ENCODE results near the gene PGAP6. TPM values are rescaled to one million over a fixed set of nuclear protein-coding genes. Genes with fewer than 3 reads are reported as not detected.

The PGAP6 gene
- 55.8 TPM for total RNA-seq
- long read RNA-seq, transcript TMEM8A-204 (13 exons, 3,691 nt): major isoform, 67 of 120 reads
- long read RNA-seq, partial matches to known transcripts: 34 of 120 reads
- long read RNA-seq, other reads (novel, unspliced or antisense): 18 of 120 reads

GRCh38 chr16:381789-382717 lies at the start of gene PGAP6:
Gene PGAP6 (minus strand): TSS chr16:381978. CDS start chr16:381821, 157 bp downstream.
- Histone ChIP-seq H3K27me3 (ENCODE audit: low read depth) (no peaks in the 10 kb centered on the region), H3K4me3 (peak within 1 kb of the TSS; percentile 95), H3K27ac (peak within 1 kb of the TSS; percentile 84), H3K4me1 (peaks cover 50% of the 10 kb centered on the region), H3K36me3 (peaks cover 6% of the 10 kb centered on the region), H3K9me3 (no peaks in the 10 kb centered on the region)
- TF ChIP-seq, protein P1, sequence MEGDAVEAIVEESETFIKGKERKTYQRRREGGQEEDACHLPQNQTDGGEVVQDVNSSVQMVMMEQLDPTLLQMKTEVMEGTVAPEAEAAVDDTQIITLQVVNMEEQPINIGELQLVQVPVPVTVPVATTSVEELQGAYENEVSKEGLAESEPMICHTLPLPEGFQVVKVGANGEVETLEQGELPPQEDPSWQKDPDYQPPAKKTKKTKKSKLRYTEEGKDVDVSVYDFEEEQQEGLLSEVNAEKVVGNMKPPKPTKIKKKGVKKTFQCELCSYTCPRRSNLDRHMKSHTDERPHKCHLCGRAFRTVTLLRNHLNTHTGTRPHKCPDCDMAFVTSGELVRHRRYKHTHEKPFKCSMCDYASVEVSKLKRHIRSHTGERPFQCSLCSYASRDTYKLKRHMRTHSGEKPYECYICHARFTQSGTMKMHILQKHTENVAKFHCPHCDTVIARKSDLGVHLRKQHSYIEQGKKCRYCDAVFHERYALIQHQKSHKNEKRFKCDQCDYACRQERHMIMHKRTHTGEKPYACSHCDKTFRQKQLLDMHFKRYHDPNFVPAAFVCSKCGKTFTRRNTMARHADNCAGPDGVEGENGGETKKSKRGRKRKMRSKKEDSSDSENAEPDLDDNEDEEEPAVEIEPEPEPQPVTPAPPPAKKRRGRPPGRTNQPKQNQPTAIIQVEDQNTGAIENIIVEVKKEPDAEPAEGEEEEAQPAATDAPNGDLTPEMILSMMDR (IDR thresholded peaks at IDR 0.05): no peak
- intact Hi-C loops (cut with DNase I): no loop called here
- ATAC-seq (peak; percentile 71 to 81), DNase-seq (peak; percentile 72)

- no peak for DNase-seq
- Histone ChIP-seq H3K36me3 (peaks cover 3% of the 10 kb centered on the region), H3K4me3 (no peak overlapping the region), H3K27ac (no peak overlapping the region), H3K9me3 (no peaks in the 10 kb centered on the region), H3K4me1 (peaks cover 22% of the 10 kb centered on the region), H3K27me3 (ENCODE audit: low read depth) (no peaks in the 10 kb centered on the region)
- TF ChIP-seq, protein P1 (IDR thresholded peaks at IDR 0.05): no peak
- ATAC-seq: no peak
- intact Hi-C loops (cut with DNase I): no loop called here
Observed at GRCh38 chr16:430904-431303, 49.1 kb upstream of the PGAP6 start.

DNA sequence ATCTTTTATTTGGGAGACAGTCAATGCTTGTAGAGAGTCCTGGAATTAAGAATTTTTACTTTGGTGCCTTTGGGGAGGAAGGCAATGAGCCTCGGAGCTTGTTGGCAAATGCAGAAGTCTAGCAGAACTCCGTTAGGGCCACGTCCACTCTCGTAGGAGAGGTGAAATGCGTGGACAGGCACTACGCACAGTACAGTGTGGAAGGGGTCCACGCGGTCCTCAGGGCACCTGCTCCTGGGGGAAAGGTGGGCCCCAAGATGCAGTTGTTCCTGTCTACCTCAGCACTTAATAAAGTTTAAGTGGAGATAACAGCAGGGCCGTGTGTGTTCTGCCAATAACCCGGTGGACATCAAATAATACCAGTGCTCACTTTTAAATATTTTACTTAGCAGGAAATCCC lies 45.5 kb upstream of the PGAP6 start:
- Histone ChIP-seq H3K4me3 (peak overlapping the region; percentile 78), H3K9me3 (no peaks in the 10 kb centered on the region), H3K36me3 (no peaks in the 10 kb centered on the region), H3K27ac (no peak overlapping the region), H3K27me3 (ENCODE audit: low read depth) (no peaks in the 10 kb centered on the region), H3K4me1 (peaks cover 36% of the 10 kb centered on the region)
- ATAC-seq (no peak), DNase-seq (no peak)
- TF ChIP-seq, protein P1 (IDR thresholded peaks at IDR 0.05): no peak
- intact Hi-C loops (cut with DNase I): no loop called here

GRCh38 chr16:426906-427249 lies 45.1 kb upstream of the PGAP6 start:
- TF ChIP-seq, protein P1 (IDR thresholded peaks at IDR 0.05): no peak
- H3K4me3 ChIP-seq: peak overlapping the region; percentile 78
- intact Hi-C loops (cut with DNase I): no loop called here
- no peak overlapping the region for H3K27ac ChIP-seq
- no peaks in the 10 kb centered on the region for H3K9me3 ChIP-seq
- no peaks in the 10 kb centered on the region for H3K27me3 ChIP-seq (ENCODE audit: low read depth)
- no peaks in the 10 kb centered on the region for H3K36me3 ChIP-seq
- ATAC-seq: no peak
- DNase-seq: no peak
- peaks cover 36% of the 10 kb centered on the region for H3K4me1 ChIP-seq

- intact Hi-C loops (cut with DNase I): no loop called here
- TF ChIP-seq, protein P1 (IDR thresholded peaks at IDR 0.05): no peak
- Histone ChIP-seq H3K4me1 (peaks cover 36% of the 10 kb centered on the region), H3K27ac (no peak overlapping the region), H3K27me3 (ENCODE audit: low read depth) (no peaks in the 10 kb centered on the region), H3K36me3 (no peaks in the 10 kb centered on the region), H3K4me3 (peak overlapping the region; percentile 78), H3K9me3 (no peaks in the 10 kb centered on the region)
- ATAC-seq (no peak), DNase-seq (no peak)
Observed at GRCh38 chr16:426115-426905, 44.5 kb upstream of the PGAP6 start.

Data from lower lobe of right lung (tissue), 2 donors.